ENCODE data around the gene TRAPPC2. TPM values are rescaled to one million over a fixed set of nuclear protein-coding genes. Genes with fewer than 3 reads are reported as not detected.

TRAPPC2 gene
- total RNA-seq, 1 donor from 2014 or later, result 25.8 TPM

- H3K9me3 Mint-ChIP-seq (ENCODE audit: unreplicated experiment), result no peaks in the 10 kb centered on the region
- TF ChIP-seq CTCF (IDR thresholded peaks at IDR 0.05; ENCODE audit: partially characterized antibody, unreplicated experiment), result no peak
- H3K27ac Mint-ChIP-seq (ENCODE audit: unreplicated experiment), result no peak overlapping the region
- H3K36me3 Mint-ChIP-seq (ENCODE audit: unreplicated experiment), result no peaks in the 10 kb centered on the region
- no peak overlapping the region for H3K4me3 Mint-ChIP-seq (ENCODE audit: unreplicated experiment)
- no peak for DNase-seq
- H3K4me1 Mint-ChIP-seq (ENCODE audit: low read depth, unreplicated experiment), result peaks cover 3% of the 10 kb centered on the region
- H3K27me3 Mint-ChIP-seq (ENCODE audit: unreplicated experiment), result no peaks in the 10 kb centered on the region
These were observed 22.0 kb upstream of the TRAPPC2 start for GRCh38 chrX:13756381-13756780.

GRCh38 chrX:13755254-13755653 lies 20.8 kb upstream of the TRAPPC2 start:
- Mint-ChIP-seq H3K4me3 (ENCODE audit: unreplicated experiment) (no peak overlapping the region), H3K4me1 (ENCODE audit: low read depth, unreplicated experiment) (peaks cover 3% of the 10 kb centered on the region), H3K27ac (ENCODE audit: unreplicated experiment) (no peak overlapping the region), H3K27me3 (ENCODE audit: unreplicated experiment) (no peaks in the 10 kb centered on the region), H3K36me3 (ENCODE audit: unreplicated experiment) (no peaks in the 10 kb centered on the region), H3K9me3 (ENCODE audit: unreplicated experiment) (no peaks in the 10 kb centered on the region)
- DNase-seq, result no peak
- TF ChIP-seq CTCF (IDR thresholded peaks at IDR 0.05; ENCODE audit: partially characterized antibody, unreplicated experiment), result no peak

GRCh38 chrX:13754765-13755164 lies 20.3 kb upstream of the TRAPPC2 start:
- TF ChIP-seq CTCF (IDR thresholded peaks at IDR 0.05; ENCODE audit: partially characterized antibody, unreplicated experiment), result no peak
- no peak overlapping the region for H3K27ac Mint-ChIP-seq (ENCODE audit: unreplicated experiment)
- no peak overlapping the region for H3K4me3 Mint-ChIP-seq (ENCODE audit: unreplicated experiment)
- H3K27me3 Mint-ChIP-seq (ENCODE audit: unreplicated experiment), result no peaks in the 10 kb centered on the region
- no peak for DNase-seq
- no peaks in the 10 kb centered on the region for H3K36me3 Mint-ChIP-seq (ENCODE audit: unreplicated experiment)
- H3K9me3 Mint-ChIP-seq (ENCODE audit: unreplicated experiment), result no peaks in the 10 kb centered on the region
- H3K4me1 Mint-ChIP-seq (ENCODE audit: low read depth, unreplicated experiment), result peaks cover 3% of the 10 kb centered on the region

GRCh38 chrX:13752646-13753045 lies 18.2 kb upstream of the TRAPPC2 start:
- Mint-ChIP-seq H3K4me1 (ENCODE audit: low read depth, unreplicated experiment) (peaks cover 3% of the 10 kb centered on the region), H3K27me3 (ENCODE audit: unreplicated experiment) (no peaks in the 10 kb centered on the region), H3K27ac (ENCODE audit: unreplicated experiment) (no peak overlapping the region), H3K4me3 (ENCODE audit: unreplicated experiment) (no peak overlapping the region), H3K9me3 (ENCODE audit: unreplicated experiment) (no peaks in the 10 kb centered on the region), H3K36me3 (ENCODE audit: unreplicated experiment) (no peaks in the 10 kb centered on the region)
- DNase-seq, result no peak
- TF ChIP-seq CTCF (IDR thresholded peaks at IDR 0.05; ENCODE audit: partially characterized antibody, unreplicated experiment), result no peak

- no peak overlapping the region for H3K4me3 Mint-ChIP-seq (ENCODE audit: unreplicated experiment)
- no peaks in the 10 kb centered on the region for H3K9me3 Mint-ChIP-seq (ENCODE audit: unreplicated experiment)
- TF ChIP-seq CTCF (IDR thresholded peaks at IDR 0.05; ENCODE audit: partially characterized antibody, unreplicated experiment), result no peak
- DNase-seq, result no peak
- H3K27me3 Mint-ChIP-seq (ENCODE audit: unreplicated experiment), result no peaks in the 10 kb centered on the region
- H3K36me3 Mint-ChIP-seq (ENCODE audit: unreplicated experiment), result no peaks in the 10 kb centered on the region
- peaks cover 3% of the 10 kb centered on the region for H3K4me1 Mint-ChIP-seq (ENCODE audit: low read depth, unreplicated experiment)
- H3K27ac Mint-ChIP-seq (ENCODE audit: unreplicated experiment), result no peak overlapping the region
These were observed 17.7 kb upstream of the TRAPPC2 start for GRCh38 chrX:13752141-13752540.

Measured in glutamatergic neuron (in vitro differentiated cells).